Upper lobe of right lung (tissue), 1 donor: ENCODE data around the gene C20orf204. TPM values are rescaled to one million over a fixed set of nuclear protein-coding genes. Genes with fewer than 3 reads are reported as not detected.

Source experiments
- microRNA-seq: library from miRNA; unstranded; fragments of <30 nt; microRNA quantifications from one replicate; pipeline ENCODE4 v1.2.0, GENCODE V29; 2020; ENCODE audit warnings: borderline microRNAs expressed
- total RNA-seq: library from RNA; stranded (reverse); fragmentation: NEBNext Ultra II Directional; extraction: Animal tissue kit (Norgen Biotek cat#: 25700); gene quantifications from one replicate; pipeline ENCODE4 v1.2.1, GENCODE V29; 2021
- donor health status: DM: no; HTN: yes; CAD: no; lungs with severe emphysema.

C20orf204 gene
- total RNA-seq, 1 donor from 2014 or later: 1.9 TPM

Small RNA genes within 50 kb of the gene (microRNA-seq; reads per million reads assigned to microRNA genes)
- 0.66 reads per million for gene MIR6813

Other genes with a start within 250 kb of the C20orf204 start
- gene ZBTB46, start 204.9 kb upstream of the C20orf204 start, total RNA-seq: 19.7 TPM
- not detected for gene ABHD16B, start 174.7 kb upstream of the C20orf204 start, total RNA-seq
- 81.5 TPM for gene TPD52L2, start 170.9 kb upstream of the C20orf204 start, total RNA-seq
- 49.8 TPM for gene DNAJC5, start 141.1 kb upstream of the C20orf204 start, total RNA-seq
- gene UCKL1, start 79.8 kb upstream of the C20orf204 start, total RNA-seq: 38.9 TPM
- 17.6 TPM for gene ZNF512B, start 66.3 kb upstream of the C20orf204 start, total RNA-seq
- gene SAMD10, start 56.5 kb upstream of the C20orf204 start, total RNA-seq: 4.3 TPM
- 58.9 TPM for gene PRPF6, start 55.0 kb upstream of the C20orf204 start, total RNA-seq
- 135 TPM for gene SOX18, start 13.5 kb downstream of the C20orf204 start, total RNA-seq
- 40.2 TPM for gene TCEA2, start 27.0 kb downstream of the C20orf204 start, total RNA-seq
- gene RGS19, start 43.3 kb downstream of the C20orf204 start, total RNA-seq: 40.8 TPM
- gene OPRL1, start 43.9 kb downstream of the C20orf204 start, total RNA-seq: 1.9 TPM
- gene LKAAEAR1, start 48.2 kb downstream of the C20orf204 start, total RNA-seq: not detected
- gene NPBWR2, start 71.4 kb downstream of the C20orf204 start, total RNA-seq: not detected
- 0.12 TPM for gene MYT1, start 128.3 kb downstream of the C20orf204 start, total RNA-seq
- 58.8 TPM for gene PCMTD2, start 219.6 kb downstream of the C20orf204 start, total RNA-seq